Urothelium cell line (cell line): ENCODE measurements around the gene GLT6D1.

Source experiments
- DNase-seq: peaks from one replicate; pipeline ENCODE4 v3.0.0; 2011; ENCODE audit warnings: low spot score, mixed read lengths
- FAIRE-seq: peaks from 2 replicates; lab custom pipeline; 2011; peaks lifted over from hg19 to GRCh38; lab: Jason Lieb, UNC

Gene GLT6D1

DNA sequence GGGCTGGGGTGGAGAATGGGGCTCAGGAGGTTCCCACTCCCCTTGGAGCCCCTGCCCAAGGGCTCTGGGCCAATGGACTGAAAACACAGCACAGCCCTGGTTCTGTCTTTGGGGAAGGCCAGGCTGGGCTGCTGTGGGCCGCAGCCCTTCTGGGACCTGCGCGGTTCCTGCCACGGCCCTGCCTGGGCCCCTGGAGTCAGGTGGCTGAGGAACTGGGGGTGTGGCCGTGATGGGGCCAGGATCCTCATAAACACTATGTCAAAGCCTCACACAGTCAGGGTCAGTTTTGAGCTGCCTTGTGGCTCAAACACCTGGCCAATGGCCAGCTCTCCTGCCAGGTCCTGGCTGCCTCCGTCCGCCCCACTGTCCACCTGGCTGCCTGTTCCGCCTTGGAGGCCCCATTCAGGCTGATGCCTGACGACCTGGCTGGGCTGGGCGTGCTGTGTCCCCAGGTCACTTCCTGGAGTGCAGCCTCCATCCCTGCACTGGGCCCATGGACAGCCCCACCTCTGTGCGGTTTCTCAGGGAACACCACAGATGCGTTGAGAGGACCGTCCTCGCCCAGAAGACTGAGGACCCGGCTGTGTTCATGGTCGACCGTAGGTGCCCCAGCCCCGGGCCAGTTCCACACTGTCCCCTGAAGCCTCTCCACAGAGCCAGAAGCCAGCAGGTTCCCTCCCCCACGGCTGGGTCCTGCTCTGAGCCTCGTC lies 50.3 kb downstream of the GLT6D1 start:
- DNase-seq (no peak), FAIRE-seq (no peak)

DNA sequence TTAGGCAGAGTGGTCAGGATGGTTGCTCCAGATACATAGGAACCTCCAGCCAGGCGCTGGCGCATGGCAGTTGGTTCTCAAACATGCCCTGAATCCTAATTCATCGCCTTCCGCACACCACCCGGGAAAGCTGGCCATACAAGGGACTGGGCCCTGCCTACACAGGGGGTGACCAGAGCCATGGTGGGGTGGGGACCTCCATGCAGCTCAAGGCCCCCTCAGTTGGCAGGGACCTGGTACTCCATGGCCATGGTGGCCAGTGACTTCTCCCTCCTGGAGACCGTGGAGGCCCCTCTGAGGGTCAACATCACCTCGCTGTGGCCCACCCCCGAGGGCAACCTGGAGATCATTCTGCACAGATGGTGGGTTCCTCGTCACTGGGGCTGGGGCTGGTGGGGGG lies 51.0 kb downstream of the GLT6D1 start:
- FAIRE-seq (no peak), DNase-seq (no peak)

DNA sequence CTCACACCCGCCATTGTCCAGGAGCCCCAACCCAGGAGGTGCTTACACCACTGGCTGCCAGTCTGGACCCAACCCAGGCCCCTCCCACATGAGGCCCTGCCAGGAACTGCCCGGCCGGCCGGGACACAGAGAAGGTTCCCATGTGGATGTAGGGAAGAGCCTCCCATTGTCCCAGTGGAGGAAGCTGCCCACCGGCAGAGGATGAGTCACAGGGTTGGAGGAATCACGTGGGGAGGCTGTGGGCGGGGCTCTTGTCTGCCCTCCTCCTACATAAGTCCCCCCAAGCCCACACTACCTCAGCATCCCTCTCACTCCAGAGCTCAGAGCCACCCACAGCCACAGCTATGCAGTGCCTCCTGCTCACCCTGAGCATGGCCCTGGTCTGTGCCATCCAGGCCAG lies 51.7 kb downstream of the GLT6D1 start:
- DNase-seq, result no peak

DNA sequence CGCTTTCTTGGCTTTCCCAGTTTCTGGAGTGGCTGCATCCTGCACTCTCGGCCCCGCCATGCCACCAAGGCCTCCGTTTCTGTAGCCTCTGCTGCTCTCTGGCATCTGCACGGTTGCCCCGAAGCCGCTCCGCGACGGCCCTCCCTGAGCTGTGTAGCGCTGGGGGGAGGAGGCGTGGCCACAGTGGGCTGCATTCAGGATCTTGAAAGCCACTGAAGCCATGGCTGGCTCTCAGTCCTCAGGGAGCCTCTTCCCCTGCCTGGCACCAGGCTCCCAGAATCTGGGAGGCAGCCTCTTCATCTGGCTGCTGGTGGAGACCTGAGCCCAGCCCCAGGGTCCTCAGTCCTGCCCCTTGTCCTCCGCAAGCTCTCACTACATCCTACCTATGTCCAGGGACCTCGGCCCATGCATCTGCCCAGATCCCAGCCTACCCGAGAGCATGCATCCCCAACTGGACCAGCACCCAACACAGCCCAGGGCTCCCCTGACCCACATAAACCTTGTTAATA lies 52.7 kb downstream of the GLT6D1 start:
- FAIRE-seq, result no peak
- DNase-seq, result no peak

More for the DNA sequence above, 51.7 kb downstream of the GLT6D1 start:
- no peak for FAIRE-seq

DNA sequence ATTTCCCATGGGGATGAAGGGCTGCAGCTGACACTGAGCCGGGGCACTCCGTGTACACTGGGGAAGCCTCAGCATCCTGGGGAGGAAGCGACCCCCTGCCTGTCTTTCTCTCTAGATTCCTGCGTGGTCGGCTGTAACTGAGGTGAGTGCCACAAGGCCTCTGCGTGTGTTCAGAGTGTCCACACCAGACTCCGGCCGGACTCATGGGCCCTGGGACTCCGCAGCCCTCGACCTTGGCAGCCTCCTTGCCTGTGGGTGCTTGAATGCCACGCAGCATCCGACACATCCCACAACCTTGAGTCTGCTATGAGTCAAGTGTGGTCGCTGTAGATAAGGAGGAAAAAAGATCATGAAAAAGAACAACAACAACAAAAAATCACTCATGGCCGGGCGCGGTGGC lies 54.4 kb downstream of the GLT6D1 start:
- no peak for FAIRE-seq
- no peak for DNase-seq

DNA sequence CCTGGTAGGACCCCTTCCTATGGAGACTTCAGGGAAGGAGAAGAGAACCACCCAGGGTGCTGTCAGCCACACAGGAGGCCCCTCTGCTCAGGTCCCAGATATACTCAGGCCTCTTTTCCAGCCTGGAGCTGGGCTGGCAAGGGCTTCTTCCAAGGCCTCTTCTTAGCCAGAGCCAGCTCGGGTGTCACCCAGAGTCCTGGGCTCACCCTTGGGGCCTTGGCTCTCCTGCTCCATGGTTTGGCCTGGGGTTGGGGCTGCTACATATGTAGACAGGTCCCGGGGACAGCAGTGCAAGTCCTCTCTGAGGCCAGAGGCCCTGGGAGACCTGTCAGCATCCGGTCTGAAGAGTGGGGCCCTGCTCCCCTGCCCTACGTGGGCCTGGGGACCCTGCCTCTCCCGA lies 55.0 kb downstream of the GLT6D1 start:
- DNase-seq (no peak), FAIRE-seq (no peak)

DNA sequence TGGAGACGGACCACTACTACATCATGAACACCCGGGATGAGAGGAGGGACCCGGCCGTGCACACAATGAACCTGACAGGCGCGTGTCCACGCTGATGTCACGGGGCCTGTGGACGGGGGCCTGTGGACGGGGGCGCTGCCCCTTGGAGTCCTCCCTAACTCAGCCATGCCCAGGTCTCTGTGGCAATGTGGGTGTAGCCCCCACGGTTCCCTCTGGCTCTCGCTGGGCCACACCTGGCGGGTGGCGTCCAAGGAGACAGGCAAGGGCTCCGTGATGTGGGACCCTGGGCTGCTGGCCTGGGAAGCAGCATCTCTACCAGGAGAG lies 55.7 kb downstream of the GLT6D1 start:
- no peak for DNase-seq
- FAIRE-seq, result no peak

DNA sequence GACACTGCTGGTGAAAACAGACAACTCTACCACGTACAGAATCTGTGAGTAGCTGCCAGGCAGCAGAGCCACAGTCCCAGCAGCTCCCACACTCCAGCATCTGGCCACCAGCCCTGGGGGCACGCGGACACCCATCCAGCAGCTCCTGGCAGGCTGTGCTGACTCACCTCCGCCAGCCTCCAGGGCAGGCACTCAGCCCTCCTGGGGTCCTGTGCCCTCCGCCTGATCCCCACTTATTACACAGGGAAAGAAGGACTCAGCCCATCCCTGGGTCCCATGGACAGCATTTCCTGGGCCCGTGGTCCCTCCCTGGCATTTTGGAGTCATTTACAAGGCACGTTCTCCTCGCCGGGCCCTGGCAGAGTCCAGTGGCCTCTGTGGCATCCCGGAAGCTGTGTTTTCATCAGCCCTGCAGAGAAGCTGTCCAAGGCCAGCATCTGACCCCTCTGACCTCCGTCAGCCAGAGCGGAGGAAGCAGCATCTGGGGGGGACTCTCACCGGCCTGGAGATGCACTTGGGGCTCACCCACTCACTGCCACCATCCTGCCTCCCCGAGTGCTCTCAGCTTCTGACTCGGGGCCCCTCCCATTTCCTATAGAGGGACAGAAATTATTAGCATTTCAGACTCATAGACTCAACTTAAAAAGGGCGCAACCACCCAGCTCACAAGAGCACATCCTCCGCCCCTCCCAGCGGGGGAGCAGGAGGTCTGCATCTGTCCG lies 56.2 kb downstream of the GLT6D1 start:
- no peak for FAIRE-seq

DNA sequence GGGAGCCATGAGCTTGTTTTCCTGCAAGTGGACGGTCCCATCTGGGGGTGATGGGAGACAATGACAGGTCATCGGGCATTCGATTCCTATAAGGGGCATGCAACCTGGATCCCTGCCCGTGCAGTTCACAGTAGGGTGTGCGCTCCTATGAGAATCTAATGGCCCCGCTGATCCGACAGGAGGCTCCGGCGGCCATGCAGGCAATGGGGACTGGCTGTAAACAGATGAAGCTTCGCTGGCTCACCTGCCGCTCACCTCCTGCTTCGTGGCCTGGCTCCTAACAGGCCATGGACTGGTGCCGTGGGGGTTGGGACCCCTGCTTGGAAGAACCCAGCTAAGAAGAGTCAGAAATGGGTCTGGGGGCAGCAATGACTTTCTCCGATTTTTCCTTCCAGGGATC lies 56.8 kb downstream of the GLT6D1 start:
- DNase-seq (no peak), FAIRE-seq (no peak)

More for the DNA sequence above, 56.2 kb downstream of the GLT6D1 start:
- no peak for DNase-seq

DNA sequence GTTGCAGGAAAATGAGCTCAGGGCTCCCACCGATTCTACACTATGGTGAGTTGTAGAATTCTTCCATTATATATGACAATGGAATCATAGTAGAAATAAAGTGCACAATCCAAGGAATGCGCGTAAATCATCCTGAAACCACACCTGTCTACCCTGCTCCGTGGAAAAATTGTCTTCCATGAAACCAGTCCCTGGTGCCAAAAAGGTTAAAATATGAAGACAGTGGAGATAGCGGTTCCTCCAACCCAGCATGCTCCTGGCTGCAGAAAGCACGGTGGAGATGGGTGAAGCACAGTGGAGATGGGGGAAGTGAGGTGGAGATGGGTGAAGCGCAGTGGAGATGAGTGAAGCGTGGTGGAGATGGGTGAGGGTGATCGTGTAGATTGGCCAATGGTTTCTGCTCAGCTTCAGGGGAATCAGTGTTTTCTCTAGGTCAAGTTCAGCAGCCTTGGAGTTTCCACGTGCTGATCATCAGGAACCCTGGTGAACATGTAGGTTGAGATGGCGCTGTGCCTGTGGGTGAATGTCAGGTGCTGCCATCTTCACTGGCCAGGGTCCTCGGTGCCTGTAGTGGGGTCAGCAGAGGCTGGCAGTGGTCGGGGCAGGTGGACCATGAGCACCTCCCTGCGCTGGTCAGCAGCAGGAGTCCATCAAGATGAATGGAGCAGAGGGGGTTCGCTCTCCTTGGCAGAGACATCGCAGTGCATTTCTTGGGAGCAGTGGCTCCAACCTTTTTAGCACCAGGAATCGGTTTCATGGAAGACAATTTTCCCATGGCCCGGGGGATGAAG lies 57.5 kb downstream of the GLT6D1 start:
- no peak for DNase-seq
- FAIRE-seq, result no peak

DNA sequence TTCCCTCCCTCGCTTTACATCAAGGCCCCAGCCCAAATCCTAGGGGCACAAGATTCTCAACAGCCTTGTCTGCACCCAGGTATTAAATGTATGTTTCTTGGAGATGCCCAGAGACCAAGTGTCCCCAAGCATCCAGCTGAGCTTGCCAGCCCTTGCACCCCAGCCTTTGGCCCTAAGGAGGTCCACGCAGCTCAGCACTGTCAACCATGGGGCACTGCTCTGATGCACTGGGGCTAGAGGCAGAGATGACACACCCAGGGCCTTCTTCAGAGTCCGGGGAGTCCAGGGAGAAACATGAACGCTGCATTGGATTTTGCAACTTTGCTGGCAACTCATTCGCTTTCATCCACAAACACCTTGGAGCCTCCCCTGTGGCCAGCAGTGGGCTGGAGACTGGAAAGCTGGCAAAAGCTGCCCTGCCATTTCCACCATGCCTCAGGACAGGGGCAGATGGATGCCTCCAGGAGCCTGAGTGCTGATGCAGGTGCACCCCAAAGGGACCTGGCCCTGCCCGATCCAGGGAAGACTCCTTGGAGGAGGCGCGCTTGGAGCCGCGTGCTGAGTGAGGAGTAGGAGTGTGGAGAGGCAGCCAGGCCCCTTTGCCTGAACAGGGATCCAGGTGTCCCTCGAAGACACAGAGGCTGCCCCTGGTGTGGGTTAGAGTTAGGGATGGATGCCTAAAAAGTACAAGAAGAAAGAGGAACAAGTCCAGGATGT lies 58.5 kb downstream of the GLT6D1 start:
- FAIRE-seq (no peak), DNase-seq (no peak)

DNA sequence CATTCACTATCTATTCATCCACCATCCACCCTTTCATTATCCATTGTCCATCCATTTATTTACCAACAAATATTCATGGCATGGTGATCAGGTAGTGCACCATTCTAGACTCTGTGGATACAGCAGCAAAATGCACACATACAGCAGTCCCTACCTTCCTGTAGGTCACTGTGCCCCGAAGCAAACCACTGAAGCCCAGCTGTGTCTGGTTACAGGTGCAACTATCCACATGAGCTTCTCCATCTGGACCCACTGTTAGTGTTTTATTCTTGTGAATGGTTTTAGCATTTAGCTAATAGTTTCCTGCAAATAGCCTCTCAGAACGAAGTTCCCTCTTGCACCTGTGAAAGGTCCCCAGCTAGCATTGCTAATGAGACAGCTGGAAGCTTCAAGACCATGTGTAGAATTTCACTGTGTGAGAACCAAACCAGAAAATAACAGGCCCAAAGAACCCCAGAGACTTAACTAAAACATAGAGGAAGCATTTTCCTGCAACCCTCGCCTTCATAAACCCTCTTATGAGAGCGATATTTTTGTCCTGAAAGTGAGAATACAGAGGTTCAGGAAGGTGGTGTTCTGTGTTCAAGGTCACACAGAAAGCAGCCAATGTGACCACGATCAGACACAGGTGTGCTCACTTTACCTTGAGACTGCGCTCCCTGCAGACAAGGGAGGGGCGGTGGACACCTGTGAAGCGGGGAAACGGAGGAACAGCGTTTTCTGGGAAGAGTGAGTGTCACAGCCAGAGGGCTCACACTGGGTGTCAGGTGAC lies 59.3 kb downstream of the GLT6D1 start:
- FAIRE-seq, result no peak

DNA sequence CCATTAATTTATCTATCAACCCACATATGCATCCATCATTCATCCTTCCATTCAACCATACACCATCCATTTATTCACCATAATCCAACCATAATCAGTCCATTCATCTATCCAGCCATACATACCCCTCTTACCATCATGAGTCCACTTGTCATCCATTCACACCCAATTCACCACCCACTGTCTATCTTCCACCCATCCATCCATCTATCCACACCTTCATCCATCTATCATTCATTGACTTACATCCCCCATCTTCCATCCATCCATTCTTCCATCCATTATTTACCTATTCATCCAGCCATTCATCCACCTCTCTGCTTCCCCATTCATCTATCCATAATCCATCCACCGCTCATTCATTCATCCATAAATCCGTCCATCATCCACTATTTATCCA lies 60.0 kb downstream of the GLT6D1 start:
- DNase-seq, result no peak

More for the DNA sequence above, 59.3 kb downstream of the GLT6D1 start:
- no peak for DNase-seq

DNA sequence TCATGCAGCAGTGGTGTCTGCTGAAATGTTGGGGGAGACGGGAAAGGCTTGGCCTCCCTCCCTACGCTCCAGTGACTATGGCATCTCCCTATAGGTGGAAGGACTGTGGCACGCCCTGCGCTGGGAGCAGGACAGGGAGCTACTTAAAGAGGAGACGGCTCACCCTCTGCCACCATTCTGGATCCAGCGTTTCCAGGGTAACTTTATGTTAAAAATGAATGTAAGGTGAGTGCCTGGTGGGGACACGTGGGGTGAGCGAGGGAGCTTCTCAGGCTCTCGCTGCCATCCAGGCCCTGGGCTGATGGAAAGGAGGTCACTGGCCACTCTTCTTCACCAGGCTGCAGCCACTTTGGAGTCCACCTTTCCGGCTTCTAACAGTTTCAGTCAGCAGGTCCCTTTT lies 62.1 kb downstream of the GLT6D1 start:
- FAIRE-seq (no peak), DNase-seq (no peak)

More for the DNA sequence above, 60.0 kb downstream of the GLT6D1 start:
- FAIRE-seq, result no peak

DNA sequence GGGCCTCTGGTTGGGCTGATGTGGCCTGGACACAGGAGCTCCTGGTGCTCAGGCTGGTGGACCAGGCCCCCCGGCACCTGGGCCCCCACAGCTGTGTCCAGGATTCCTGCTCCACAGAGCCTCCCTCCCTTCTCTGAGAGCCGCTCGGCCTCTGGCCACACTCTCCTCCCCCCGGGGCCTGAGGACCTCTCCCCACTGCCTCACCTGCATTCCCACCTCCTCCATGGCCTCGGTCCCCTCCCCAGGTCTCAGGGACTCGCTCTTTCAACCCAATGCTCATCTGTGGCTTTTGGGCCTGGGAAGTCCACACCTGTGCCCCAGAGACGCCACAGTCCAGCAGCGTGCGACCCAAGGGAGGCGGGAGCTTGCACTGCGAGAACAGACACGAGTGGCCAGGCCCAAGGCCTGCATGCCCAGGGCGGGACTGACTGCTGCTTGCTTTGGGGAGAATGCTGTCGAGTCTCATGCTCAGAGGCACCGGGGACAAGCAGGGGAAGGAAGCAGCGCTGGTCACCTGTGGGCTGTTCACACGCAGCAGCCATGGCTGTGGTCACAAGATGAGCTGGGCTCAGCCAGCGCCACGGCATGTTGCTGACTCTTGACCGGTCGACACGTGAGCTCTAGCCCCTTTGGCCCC lies 63.2 kb downstream of the GLT6D1 start:
- DNase-seq (no peak), FAIRE-seq (no peak)

DNA sequence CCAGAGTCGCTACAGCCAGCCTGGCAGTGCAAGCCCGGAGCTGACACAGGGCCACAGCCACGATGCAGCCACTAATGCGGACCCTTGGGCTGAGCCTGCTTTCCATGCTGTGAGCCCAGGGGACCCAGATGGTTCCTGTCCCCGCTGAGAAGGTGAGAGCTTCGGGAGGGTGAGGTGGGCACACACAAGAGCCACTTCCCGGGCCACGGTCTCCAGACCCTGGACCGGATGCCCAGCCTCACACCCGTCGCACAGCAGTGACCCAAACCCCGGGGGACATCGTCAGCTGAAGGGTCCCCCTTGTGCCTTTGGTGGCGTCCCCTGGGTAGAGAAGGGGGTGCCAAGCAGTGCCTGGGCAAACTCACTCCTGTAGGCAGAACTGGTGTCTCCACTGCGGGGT lies 64.4 kb downstream of the GLT6D1 start:
- DNase-seq (no peak), FAIRE-seq (no peak)

DNA sequence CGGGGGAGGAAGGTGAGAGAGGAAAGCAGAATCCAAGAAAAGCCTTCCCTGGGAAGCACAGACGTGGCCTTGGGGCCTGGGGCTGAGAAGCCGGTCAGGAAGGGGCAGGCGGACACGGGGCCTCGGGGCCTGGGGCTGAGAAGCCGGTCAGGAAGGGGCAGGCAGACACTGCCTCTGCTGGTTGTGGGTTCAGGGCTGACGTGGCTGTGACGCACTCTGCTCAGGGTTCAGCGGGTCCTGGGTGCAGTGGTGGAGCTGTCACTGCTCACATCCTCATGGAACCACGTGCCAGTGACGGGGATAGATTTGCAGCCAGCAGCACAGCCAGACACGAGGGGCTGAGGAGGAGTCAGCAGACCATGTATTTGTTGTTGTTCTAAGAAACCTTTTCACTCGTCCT lies 65.0 kb downstream of the GLT6D1 start:
- no peak for DNase-seq
- FAIRE-seq, result no peak
